Activated T-helper 9 cell treated with anti-CD3 and anti-CD28 coated beads, Interleukin-2, amount 50 U/mL, for 16 hours (primary cell): ENCODE measurements around the gene AVEN.

Experiments
- DNase-seq: peaks from one replicate; pipeline ENCODE4 v3.0.0-alpha.2; 2020; ENCODE audit warnings: low read depth

Gene AVEN

DNA sequence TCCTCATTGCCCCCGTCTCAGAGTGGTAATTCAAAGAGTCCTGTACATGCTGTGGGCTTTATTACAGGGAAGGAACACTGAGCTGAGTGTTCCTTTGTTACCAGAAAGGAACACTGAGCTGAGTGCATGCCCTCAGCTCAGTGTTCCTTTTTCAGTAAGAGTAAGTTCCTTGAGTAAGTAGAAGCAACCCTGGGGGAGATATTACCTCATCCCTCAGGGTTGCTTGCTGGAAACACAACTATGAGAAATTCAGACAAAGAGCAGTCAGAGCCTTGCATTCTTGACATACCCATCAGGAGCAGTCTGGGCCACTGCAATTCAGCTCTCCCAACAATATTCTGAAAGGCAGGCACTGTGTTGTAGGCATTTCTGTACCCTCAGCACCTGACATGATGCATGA is 53.7 kb downstream of the AVEN start:
- no peak for DNase-seq

DNA sequence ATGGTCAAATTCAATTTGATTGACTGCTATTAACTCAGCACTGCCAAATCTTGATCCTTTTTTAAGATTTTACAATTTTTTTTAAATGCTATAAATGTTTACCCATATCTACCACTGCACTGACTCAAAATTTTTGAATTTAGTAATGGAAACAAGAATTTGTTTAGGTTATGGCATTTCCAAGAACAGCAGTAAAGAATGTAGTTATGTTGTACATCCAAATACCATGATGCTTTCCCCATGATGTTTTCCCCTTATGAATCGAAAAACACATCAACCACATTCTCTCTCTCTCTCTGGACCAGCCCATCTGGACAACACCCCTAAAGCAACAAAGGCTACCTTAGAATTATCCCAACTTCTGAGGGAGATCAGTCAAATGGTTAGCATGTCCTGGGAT is 56.5 kb downstream of the AVEN start:
- no peak for DNase-seq

DNA sequence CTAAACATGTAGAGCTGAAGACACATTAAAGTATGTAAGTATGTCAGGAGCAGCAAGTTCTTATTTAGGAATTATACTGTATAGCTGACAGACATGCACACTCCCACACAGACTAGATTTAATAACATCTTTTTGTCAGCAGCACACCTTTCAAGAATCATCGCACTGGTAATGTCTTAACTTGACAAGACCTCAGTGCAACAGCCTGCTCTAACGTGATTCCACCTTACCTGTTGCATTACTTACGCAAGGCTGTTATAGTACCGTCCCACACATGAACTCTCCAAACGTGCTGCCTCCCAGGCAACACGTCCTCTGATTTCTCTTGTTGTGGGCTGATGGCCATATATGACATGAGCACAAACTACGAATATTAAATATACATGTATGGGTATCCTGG is 58.8 kb downstream of the AVEN start:
- DNase-seq, result no peak

GRCh38 chr15:33975022-33975565 is 63.9 kb downstream of the AVEN start:
- no peak for DNase-seq

DNA sequence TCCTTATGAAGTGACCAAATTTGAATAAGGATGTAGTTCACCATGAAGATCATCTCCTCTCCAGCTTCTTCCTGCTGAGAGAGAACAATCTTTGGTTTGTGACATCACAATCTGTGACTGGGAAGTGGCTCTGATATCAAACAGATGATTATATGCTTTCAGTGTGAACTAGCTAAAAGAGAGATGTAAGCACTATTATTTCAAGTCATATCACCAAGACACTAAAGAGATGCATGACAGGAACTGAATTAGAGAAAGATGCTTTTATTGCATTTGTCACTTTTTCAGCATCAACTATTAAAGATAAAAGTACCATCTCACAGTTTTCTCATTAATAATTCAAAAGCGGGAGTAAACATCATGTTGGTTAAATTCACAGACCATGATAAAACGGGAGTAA is 67.2 kb downstream of the AVEN start:
- DNase-seq, result no peak

- no peak for DNase-seq
Measured at GRCh38 chr15:33968821-33969220, 70.2 kb downstream of the AVEN start.

- DNase-seq, result no peak
Measured at GRCh38 chr15:33968224-33968623, 70.8 kb downstream of the AVEN start, which contains the start of gene CHRM5. TSS of gene CHRM5 (plus strand) at chr15:33968497. CDS start at chr15:34062718, 94,221 bp downstream.

GRCh38 chr15:33964665-33965040 is 74.4 kb downstream of the AVEN start:
- no peak for DNase-seq

- DNase-seq, result no peak
Measured at GRCh38 chr15:33963831-33964664, 75.0 kb downstream of the AVEN start.

- no peak for DNase-seq
Measured at GRCh38 chr15:33960549-33960935, 78.5 kb downstream of the AVEN start.

DNA sequence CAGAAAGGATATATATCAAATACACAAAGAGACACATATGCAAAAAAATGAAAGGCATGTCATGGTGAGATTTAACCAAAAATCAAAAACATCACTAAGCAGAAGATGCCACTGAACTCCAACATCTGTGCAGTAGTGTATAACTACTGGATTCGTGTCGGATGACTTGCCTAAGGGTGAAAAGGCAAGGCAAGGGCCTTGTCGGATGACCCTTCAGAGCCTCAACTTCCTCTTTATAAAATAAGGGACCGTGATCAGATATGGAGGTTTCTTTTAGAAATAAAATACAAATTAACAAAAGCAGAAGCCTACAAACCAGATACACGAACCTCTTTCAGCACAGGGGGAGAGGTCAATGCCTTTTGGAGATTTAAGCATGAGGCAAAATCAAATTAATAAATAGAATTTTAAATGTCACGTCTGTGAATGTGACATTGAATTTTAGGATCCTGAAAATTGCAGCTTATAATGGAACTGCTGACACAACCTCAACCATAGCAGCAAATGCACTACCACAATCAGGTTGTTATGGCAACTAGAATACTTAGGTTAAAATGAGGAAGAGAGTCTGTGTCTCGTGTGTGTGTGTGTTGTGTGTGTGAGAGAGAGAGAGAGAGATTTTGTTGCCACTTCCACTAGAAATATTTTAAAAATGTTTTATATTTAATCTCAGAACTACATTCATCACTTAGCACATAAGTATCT is 79.0 kb downstream of the AVEN start:
- no peak for DNase-seq

DNA sequence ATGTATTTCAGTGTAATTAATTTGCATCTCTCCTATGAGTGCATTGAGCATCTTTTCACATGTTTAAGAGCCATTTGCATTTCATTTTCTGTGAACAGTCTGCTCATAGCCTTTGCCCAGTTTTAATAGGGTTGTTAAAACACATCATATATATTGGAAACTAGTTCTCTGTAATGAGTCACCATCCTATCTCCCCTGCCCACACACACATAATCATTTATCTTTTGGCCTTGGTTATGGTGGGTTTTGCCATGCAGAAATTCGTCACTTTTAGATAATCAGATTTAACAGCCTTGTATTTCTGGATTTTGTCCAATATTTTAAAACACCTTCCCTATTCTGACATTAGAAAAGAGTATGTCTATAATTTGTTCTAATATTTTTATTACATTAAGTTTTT is 82.6 kb downstream of the AVEN start:
- DNase-seq, result no peak

GRCh38 chr15:33955945-33956344 is 83.1 kb downstream of the AVEN start:
- DNase-seq, result no peak

DNA sequence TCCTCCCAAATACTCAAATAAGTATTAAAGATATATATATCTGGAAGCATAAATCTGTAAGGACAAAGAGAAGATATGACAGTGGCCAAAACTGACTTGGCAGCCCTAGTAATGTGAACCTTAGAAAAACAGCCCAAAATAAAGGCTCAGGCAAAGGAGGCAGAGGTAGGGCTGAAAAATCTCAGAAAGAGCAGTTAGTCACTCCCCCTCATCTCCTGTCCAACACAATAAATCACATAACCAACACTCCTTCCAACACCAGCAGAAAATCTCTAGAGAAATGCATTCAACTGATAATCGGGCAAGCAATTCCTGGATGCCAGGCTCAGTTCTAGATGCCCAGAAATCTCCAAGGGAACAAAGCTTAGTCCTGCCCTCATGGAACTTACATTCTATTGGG is 92.9 kb downstream of the AVEN start:
- DNase-seq, result no peak

DNA sequence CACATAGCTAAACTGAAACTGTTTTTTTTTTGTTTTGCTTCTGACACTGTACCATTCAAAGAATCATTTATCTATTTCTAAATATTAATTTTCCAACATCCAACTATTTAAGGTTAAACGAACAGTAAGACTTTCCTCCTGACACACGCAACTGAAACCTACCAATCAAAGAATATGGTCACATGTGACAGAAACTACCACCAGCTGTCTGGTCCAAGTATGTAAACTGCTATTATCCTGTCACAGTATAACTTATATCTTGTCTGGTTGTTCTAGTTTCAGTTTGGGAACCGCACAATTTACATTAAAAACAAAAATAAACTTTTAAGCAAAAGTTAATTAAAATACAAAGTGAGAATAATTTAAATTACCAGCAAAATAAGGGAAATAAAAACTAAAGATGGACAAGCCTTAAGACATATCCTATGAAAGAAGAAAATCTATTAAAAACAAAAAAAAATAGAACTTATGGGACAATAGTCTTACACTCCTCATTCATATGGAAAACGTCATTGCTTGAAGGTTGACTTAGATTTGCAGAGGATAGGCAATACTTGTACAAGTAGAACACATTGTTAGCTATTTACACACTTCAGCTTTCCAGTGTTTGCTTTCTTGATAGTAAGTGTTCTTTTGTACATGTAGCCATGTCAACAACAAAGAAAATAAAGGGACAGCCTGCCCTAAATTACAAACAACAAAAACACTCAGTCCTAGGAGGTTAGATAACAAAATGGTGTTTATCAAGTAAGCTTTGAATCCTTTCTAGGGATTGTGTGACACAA is 97.5 kb downstream of the AVEN start:
- no peak for DNase-seq

DNA sequence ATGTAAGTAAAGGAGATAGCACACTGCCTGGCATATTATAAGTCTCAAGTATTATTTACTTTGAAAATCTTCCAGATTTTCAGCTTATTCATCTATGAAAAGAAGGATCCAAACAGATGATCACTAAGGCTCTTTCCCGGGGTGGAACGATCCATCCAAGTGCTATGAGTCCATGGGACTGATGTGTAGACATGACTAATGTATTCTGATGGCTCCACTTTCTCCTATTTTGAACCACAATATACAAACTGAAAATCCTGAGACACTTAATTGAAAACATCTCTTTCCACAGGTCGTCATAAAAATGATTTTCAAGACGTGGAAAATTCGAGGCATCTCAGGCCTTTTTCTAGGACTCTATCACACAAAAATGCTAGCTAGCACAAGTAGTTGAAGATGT is 104.1 kb downstream of the AVEN start:
- no peak for DNase-seq

- DNase-seq, result no peak
Measured at GRCh38 chr15:33934396-33934795, 104.6 kb downstream of the AVEN start.

DNA sequence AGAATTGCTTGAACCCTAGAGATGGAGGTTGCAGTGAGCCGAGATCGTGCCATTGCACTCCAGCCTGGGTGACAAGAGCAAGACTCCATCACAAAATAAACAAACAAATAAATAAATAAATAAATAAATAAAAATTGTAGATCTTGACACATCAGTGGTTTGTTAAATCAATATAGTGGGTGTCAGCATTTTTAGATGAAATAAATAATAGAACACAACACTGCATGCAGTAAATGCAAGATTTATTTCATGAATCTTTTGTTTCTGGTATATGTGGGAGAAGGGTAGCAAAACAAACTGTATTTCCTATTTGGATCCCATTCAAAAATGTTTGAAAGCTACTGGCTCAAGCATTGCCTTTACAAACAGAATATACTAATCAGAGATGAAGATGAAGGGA is 106.3 kb downstream of the AVEN start:
- DNase-seq, result no peak

- DNase-seq, result no peak
Measured at GRCh38 chr15:33926260-33926659, 112.7 kb downstream of the AVEN start.

DNA sequence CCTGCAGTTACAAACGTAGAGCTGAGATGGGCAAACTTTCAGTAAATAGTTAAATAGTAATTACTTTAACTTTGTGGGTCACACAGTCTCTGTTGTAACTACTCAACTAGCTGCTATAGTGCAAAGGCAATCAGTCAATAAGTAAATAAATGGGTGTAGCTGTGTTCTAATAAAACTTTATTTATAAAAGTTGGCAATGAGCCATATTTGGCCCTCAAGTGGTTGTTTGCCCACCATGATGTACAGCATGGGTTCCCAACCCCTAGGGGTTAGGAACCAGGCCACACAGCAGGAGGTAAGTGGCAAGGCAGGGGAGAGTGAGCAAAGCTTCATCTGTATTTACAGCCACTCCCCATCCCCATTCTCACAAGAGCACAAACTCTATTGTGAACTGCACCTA is 115.6 kb downstream of the AVEN start:
- no peak for DNase-seq

GRCh38 chr15:33915571-33916407 is 123.2 kb downstream of the AVEN start:
- no peak for DNase-seq

GRCh38 chr15:33913459-33913858 is 125.5 kb downstream of the AVEN start:
- DNase-seq, result no peak
